HS-5 (cell line): ENCODE measurements around the gene CKMT2.

Experiments
- DNase-seq: peaks from one replicate; pipeline ENCODE4 v3.0.0-alpha.2; 2012; ENCODE audit warnings: low read depth

The CKMT2 gene

GRCh38 chr5:81216152-81216551 is 17.0 kb upstream of the CKMT2 start:
- no peak for DNase-seq

GRCh38 chr5:81219389-81219788 is 13.7 kb upstream of the CKMT2 start:
- DNase-seq: no peak

GRCh38 chr5:81222285-81222684 is 10.8 kb upstream of the CKMT2 start:
- DNase-seq: no peak

- DNase-seq: no peak
These were observed 7.7 kb upstream of the CKMT2 start for GRCh38 chr5:81225463-81225862.

GRCh38 chr5:81226286-81226685 is 6.8 kb upstream of the CKMT2 start:
- no peak for DNase-seq

- DNase-seq: no peak
These were observed 6.2 kb upstream of the CKMT2 start for GRCh38 chr5:81226949-81227348.

- no peak for DNase-seq
These were observed 5.0 kb upstream of the CKMT2 start for GRCh38 chr5:81228084-81228483.

- no peak for DNase-seq
These were observed 2.7 kb upstream of the CKMT2 start for GRCh38 chr5:81230416-81230815.

- no peak for DNase-seq
These were observed 550 bp upstream of the CKMT2 start for GRCh38 chr5:81232464-81233079.

GRCh38 chr5:81234299-81234698 is 1.2 kb downstream of the CKMT2 start:
- DNase-seq: no peak

GRCh38 chr5:81234801-81235200 is 1.7 kb downstream of the CKMT2 start:
- DNase-seq: no peak

- DNase-seq: no peak
These were observed 2.4 kb downstream of the CKMT2 start for GRCh38 chr5:81235287-81236072.

GRCh38 chr5:81238460-81238859 is 5.3 kb downstream of the CKMT2 start:
- no peak for DNase-seq

GRCh38 chr5:81239613-81240012 is 6.5 kb downstream of the CKMT2 start:
- no peak for DNase-seq

- no peak for DNase-seq
These were observed 7.9 kb downstream of the CKMT2 start for GRCh38 chr5:81241001-81241400.

- no peak for DNase-seq
These were observed 9.0 kb downstream of the CKMT2 start for GRCh38 chr5:81241961-81242648.

GRCh38 chr5:81242906-81243436 is 9.8 kb downstream of the CKMT2 start:
- no peak for DNase-seq

- no peak for DNase-seq
These were observed 11.3 kb downstream of the CKMT2 start for GRCh38 chr5:81244451-81244850.

- no peak for DNase-seq
These were observed 12.7 kb downstream of the CKMT2 start for GRCh38 chr5:81245871-81246235.

- DNase-seq: no peak
These were observed 13.6 kb downstream of the CKMT2 start for GRCh38 chr5:81246697-81247096.

- DNase-seq: no peak
These were observed 14.4 kb downstream of the CKMT2 start for GRCh38 chr5:81247441-81247972.

GRCh38 chr5:81249240-81249639 is 16.1 kb downstream of the CKMT2 start:
- DNase-seq: no peak

GRCh38 chr5:81250004-81250403 is 16.9 kb downstream of the CKMT2 start:
- DNase-seq: no peak
